ENCODE results near the gene PRMT9.

PRMT9 gene

GRCh38 chr4:147714575-147715401 is 30.8 kb upstream of the PRMT9 start:
- no peaks in the 10 kb centered on the region for H4K20me1 ChIP-seq (ENCODE audit: insufficient read depth, low read length)
- H3K79me2 ChIP-seq (ENCODE audit: insufficient read depth, low read length): no peaks in the 10 kb centered on the region
- no peak overlapping the region for H3K4me2 ChIP-seq (ENCODE audit: insufficient read depth, low read length)
- no peak for DNase-seq
- no peak overlapping the region for H3K27ac ChIP-seq (ENCODE audit: low read length)
- no peak for ATAC-seq (ENCODE audit: insufficient read depth, low read depth)
- no peak overlapping the region for H3K9ac ChIP-seq (ENCODE audit: low read depth, low read length)
- H3K9me3 ChIP-seq (ENCODE audit: insufficient read depth, low read length, severe bottlenecking): no peaks in the 10 kb centered on the region
- H3K4me1 ChIP-seq (ENCODE audit: insufficient read depth, low read length): no peaks in the 10 kb centered on the region
- H2AFZ ChIP-seq (ENCODE audit: low read depth, low read length): no peak overlapping the region
- TF ChIP-seq EZH2 (IDR thresholded peaks at IDR 0.05; ENCODE audit: borderline replicate concordance, low read depth, low read length, severe bottlenecking): no peak
- TF ChIP-seq, protein P1, sequence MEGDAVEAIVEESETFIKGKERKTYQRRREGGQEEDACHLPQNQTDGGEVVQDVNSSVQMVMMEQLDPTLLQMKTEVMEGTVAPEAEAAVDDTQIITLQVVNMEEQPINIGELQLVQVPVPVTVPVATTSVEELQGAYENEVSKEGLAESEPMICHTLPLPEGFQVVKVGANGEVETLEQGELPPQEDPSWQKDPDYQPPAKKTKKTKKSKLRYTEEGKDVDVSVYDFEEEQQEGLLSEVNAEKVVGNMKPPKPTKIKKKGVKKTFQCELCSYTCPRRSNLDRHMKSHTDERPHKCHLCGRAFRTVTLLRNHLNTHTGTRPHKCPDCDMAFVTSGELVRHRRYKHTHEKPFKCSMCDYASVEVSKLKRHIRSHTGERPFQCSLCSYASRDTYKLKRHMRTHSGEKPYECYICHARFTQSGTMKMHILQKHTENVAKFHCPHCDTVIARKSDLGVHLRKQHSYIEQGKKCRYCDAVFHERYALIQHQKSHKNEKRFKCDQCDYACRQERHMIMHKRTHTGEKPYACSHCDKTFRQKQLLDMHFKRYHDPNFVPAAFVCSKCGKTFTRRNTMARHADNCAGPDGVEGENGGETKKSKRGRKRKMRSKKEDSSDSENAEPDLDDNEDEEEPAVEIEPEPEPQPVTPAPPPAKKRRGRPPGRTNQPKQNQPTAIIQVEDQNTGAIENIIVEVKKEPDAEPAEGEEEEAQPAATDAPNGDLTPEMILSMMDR (IDR thresholded peaks at IDR 0.05; ENCODE audit: borderline replicate concordance, extremely low read depth, low read length, poor library complexity, severe bottlenecking): no peak
- H3K27me3 ChIP-seq (ENCODE audit: insufficient read depth, low read length, poor library complexity): peaks cover 4% of the 10 kb centered on the region
- H3K4me3 ChIP-seq (ENCODE audit: low read depth in 1 of 2, low read length in 2 of 2): no peak overlapping the region
- no peaks in the 10 kb centered on the region for H3K36me3 ChIP-seq (ENCODE audit: insufficient read depth, low read length)

DNA sequence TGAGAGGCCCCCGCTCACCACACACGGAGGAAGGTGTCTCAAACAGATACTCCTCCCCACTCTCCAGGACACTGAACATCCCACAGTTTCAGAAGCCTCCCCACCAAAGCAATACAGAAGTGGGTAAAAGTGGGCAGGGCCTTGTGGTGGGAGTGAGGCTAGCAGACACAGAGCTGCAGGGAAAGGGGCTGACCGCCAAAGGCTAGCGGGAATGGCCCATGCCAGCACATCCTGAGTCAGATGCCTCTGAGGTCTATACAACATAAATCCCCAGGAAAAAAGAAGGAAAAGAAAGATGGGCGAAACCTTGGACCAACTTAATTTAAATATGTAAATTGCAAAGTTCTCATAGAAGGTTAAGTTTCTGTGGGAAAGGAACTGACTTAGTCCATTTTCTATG is 26.0 kb upstream of the PRMT9 start:
- ATAC-seq (ENCODE audit: insufficient read depth, low read depth): no peak
- Histone ChIP-seq H3K9me3 (ENCODE audit: insufficient read depth, low read length, severe bottlenecking) (no peaks in the 10 kb centered on the region), H3K79me2 (ENCODE audit: insufficient read depth, low read length) (no peaks in the 10 kb centered on the region), H2AFZ (ENCODE audit: low read depth, low read length) (no peak overlapping the region), H3K4me2 (ENCODE audit: insufficient read depth, low read length) (no peak overlapping the region), H4K20me1 (ENCODE audit: insufficient read depth, low read length) (no peaks in the 10 kb centered on the region), H3K9ac (ENCODE audit: low read depth, low read length) (no peak overlapping the region), H3K4me1 (ENCODE audit: insufficient read depth, low read length) (no peaks in the 10 kb centered on the region), H3K27me3 (ENCODE audit: insufficient read depth, low read length, poor library complexity) (peaks cover 4% of the 10 kb centered on the region), H3K4me3 (ENCODE audit: low read depth in 1 of 2, low read length in 2 of 2) (no peak overlapping the region), H3K27ac (ENCODE audit: low read length) (no peak overlapping the region), H3K36me3 (ENCODE audit: insufficient read depth, low read length) (no peaks in the 10 kb centered on the region)
- DNase-seq: no peak
- TF ChIP-seq, protein P1 (IDR thresholded peaks at IDR 0.05; ENCODE audit: borderline replicate concordance, extremely low read depth, low read length, poor library complexity, severe bottlenecking): no peak
- no peak for TF ChIP-seq EZH2 (IDR thresholded peaks at IDR 0.05; ENCODE audit: borderline replicate concordance, low read depth, low read length, severe bottlenecking)

DNA sequence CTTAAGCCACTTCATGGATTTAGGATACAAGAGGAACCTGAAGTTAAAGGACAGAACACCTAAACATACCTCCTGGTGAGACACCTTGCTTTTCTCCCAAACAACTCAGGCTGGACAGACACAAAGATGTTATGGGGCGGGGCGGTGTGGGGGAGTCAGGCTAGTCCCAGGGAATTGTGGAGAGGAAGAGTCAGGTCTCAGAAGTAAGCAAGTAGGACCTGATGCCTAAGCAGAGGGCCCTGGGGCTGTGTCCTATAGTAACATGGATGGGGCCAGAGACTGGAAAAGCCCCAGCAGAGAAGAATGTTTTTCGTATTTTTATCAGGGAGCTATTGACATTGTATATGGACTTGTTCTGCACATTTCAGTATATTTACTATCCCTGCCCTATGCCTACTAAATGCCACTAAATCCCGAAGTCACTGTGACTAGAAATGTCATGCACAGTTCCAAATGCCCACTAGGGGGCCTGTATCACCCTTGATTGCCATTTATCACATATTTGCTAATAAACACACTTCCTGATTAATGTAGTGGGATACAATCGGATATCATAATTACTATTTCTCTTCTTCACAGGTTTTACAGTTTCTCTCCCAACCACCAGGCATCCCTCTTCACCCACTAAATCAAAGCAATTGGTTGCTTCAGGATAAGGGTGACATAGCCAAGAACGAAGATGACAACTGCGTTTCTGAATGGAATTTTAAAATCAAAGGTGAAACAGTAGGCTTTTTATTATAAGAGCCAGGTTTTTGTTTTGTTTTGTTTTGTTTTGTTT is 24.1 kb upstream of the PRMT9 start:
- Histone ChIP-seq H3K27ac (ENCODE audit: low read length) (no peak overlapping the region), H3K4me3 (ENCODE audit: low read depth in 1 of 2, low read length in 2 of 2) (no peak overlapping the region), H2AFZ (ENCODE audit: low read depth, low read length) (no peak overlapping the region), H3K4me2 (ENCODE audit: insufficient read depth, low read length) (no peak overlapping the region), H3K4me1 (ENCODE audit: insufficient read depth, low read length) (no peaks in the 10 kb centered on the region), H3K9me3 (ENCODE audit: insufficient read depth, low read length, severe bottlenecking) (no peaks in the 10 kb centered on the region), H3K79me2 (ENCODE audit: insufficient read depth, low read length) (no peaks in the 10 kb centered on the region), H3K27me3 (ENCODE audit: insufficient read depth, low read length, poor library complexity) (peaks cover 4% of the 10 kb centered on the region), H3K36me3 (ENCODE audit: insufficient read depth, low read length) (no peaks in the 10 kb centered on the region), H3K9ac (ENCODE audit: low read depth, low read length) (no peak overlapping the region), H4K20me1 (ENCODE audit: insufficient read depth, low read length) (no peaks in the 10 kb centered on the region)
- no peak for TF ChIP-seq EZH2 (IDR thresholded peaks at IDR 0.05; ENCODE audit: borderline replicate concordance, low read depth, low read length, severe bottlenecking)
- TF ChIP-seq, protein P1 (IDR thresholded peaks at IDR 0.05; ENCODE audit: borderline replicate concordance, extremely low read depth, low read length, poor library complexity, severe bottlenecking): peak; percentile 86
- peak; percentile 38 for DNase-seq
- peak; percentile 68 for ATAC-seq (ENCODE audit: insufficient read depth, low read depth)
